ENCODE data around the gene LHFPL5.

LHFPL5 gene

GRCh38 chr6:35801148-35801547 lies 4.0 kb upstream of the LHFPL5 start:
- TF ChIP-seq, protein P1, sequence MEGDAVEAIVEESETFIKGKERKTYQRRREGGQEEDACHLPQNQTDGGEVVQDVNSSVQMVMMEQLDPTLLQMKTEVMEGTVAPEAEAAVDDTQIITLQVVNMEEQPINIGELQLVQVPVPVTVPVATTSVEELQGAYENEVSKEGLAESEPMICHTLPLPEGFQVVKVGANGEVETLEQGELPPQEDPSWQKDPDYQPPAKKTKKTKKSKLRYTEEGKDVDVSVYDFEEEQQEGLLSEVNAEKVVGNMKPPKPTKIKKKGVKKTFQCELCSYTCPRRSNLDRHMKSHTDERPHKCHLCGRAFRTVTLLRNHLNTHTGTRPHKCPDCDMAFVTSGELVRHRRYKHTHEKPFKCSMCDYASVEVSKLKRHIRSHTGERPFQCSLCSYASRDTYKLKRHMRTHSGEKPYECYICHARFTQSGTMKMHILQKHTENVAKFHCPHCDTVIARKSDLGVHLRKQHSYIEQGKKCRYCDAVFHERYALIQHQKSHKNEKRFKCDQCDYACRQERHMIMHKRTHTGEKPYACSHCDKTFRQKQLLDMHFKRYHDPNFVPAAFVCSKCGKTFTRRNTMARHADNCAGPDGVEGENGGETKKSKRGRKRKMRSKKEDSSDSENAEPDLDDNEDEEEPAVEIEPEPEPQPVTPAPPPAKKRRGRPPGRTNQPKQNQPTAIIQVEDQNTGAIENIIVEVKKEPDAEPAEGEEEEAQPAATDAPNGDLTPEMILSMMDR (IDR thresholded peaks at IDR 0.05; ENCODE audit: borderline replicate concordance, insufficient read depth, low read depth, low read length): no peak

GRCh38 chr6:35808688-35809087 lies 3.5 kb downstream of the LHFPL5 start:
- TF ChIP-seq, protein P1 (IDR thresholded peaks at IDR 0.05; ENCODE audit: borderline replicate concordance, insufficient read depth, low read depth, low read length): no peak
- no peak overlapping the region for H3K4me3 ChIP-seq (ENCODE audit: low read depth, low read length)

More at GRCh38 chr6:35801148-35801547, 4.0 kb upstream of the LHFPL5 start:
- no peak overlapping the region for H3K4me3 ChIP-seq (ENCODE audit: low read depth, low read length)

DNA sequence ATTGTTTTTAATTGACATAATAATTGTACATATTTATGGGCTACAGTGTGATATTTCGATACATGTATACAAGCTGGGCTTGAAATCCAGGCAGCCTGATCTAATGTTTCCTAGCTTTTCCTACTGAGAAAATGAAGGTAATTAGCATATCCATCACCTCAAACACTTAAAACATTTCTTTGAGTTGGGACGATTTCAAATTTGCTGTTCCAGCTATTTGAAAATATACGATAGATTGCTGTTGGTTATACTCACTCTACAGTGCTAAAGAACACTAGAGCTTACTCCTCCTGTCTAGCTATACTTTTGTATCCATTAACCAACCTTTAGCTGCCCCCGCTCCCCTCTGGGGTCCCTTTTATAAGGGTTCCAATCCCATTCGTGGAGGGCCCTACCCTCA lies 4.7 kb downstream of the LHFPL5 start:
- TF ChIP-seq, protein P1 (IDR thresholded peaks at IDR 0.05; ENCODE audit: borderline replicate concordance, insufficient read depth, low read depth, low read length): no peak
- no peak overlapping the region for H3K4me3 ChIP-seq (ENCODE audit: low read depth, low read length)

GRCh38 chr6:35810971-35811698 lies 6.0 kb downstream of the LHFPL5 start:
- TF ChIP-seq, protein P1 (IDR thresholded peaks at IDR 0.05; ENCODE audit: borderline replicate concordance, insufficient read depth, low read depth, low read length): no peak
- no peak overlapping the region for H3K4me3 ChIP-seq (ENCODE audit: low read depth, low read length)

- TF ChIP-seq, protein P1 (IDR thresholded peaks at IDR 0.05; ENCODE audit: borderline replicate concordance, insufficient read depth, low read depth, low read length): no peak
- no peak overlapping the region for H3K4me3 ChIP-seq (ENCODE audit: low read depth, low read length)
Observed at GRCh38 chr6:35811699-35811995, 6.5 kb downstream of the LHFPL5 start.

- TF ChIP-seq, protein P1 (IDR thresholded peaks at IDR 0.05; ENCODE audit: borderline replicate concordance, insufficient read depth, low read depth, low read length): no peak
- H3K4me3 ChIP-seq (ENCODE audit: low read depth, low read length): no peak overlapping the region
Observed at GRCh38 chr6:35817515-35817914, 12.4 kb downstream of the LHFPL5 start.

- TF ChIP-seq, protein P1 (IDR thresholded peaks at IDR 0.05; ENCODE audit: borderline replicate concordance, insufficient read depth, low read depth, low read length): no peak
- H3K4me3 ChIP-seq (ENCODE audit: low read depth, low read length): no peak overlapping the region
Observed at GRCh38 chr6:35823601-35824000, 18.4 kb downstream of the LHFPL5 start.
